ENCODE results near the gene PISD. TPM values are rescaled to one million over a fixed set of nuclear protein-coding genes. Genes with fewer than 3 reads are reported as not detected.

PISD gene
- total and polyA plus RNA-seq, 5 donors from 2014 or later = 12.7 to 41.5 (median 17.2) TPM

Other genes with a start within 250 kb of the PISD start
- 26.6 TPM for gene EIF4ENIF1, start 172.4 kb downstream of the PISD start, total RNA-seq
- 10 to 100 TPM in 3 of 4 donors, 1 to 10 TPM in 1; 9.3 to 14.6 (median 10.9) TPM for gene EIF4ENIF1, start 172.4 kb downstream of the PISD start, polyA plus RNA-seq
- 300 TPM for gene SFI1, start 165.7 kb downstream of the PISD start, total RNA-seq
- 10 to 100 TPM; 18.6 to 36.1 (median 28.0) TPM for gene SFI1, start 165.7 kb downstream of the PISD start, polyA plus RNA-seq
- 48.1 TPM for gene PRR14L, start 87.9 kb upstream of the PISD start, total RNA-seq
- gene PRR14L, start 87.9 kb upstream of the PISD start, polyA plus RNA-seq = 10 to 100 TPM; 12.0 to 34.2 (median 21.0) TPM
- gene DEPDC5, start 91.8 kb upstream of the PISD start, total RNA-seq = 57.6 TPM
- gene DEPDC5, start 91.8 kb upstream of the PISD start, polyA plus RNA-seq = 10 to 100 TPM in 1 of 4 donors, 1 to 10 TPM in 3; 4.1 to 14.5 (median 9.0) TPM

Measured in CD4-positive, CD25-positive, alpha-beta regulatory T cell (primary cell).